Middle frontal gyrus (tissue), 1 donor: ENCODE data around the gene KAZN.

Experiments used
- DNase-seq: peaks from one replicate; pipeline ENCODE4 v3.0.0-alpha.2; 2015; ENCODE audit warnings: low spot score; ENCODE audit errors: extremely low spot score

KAZN gene

DNA sequence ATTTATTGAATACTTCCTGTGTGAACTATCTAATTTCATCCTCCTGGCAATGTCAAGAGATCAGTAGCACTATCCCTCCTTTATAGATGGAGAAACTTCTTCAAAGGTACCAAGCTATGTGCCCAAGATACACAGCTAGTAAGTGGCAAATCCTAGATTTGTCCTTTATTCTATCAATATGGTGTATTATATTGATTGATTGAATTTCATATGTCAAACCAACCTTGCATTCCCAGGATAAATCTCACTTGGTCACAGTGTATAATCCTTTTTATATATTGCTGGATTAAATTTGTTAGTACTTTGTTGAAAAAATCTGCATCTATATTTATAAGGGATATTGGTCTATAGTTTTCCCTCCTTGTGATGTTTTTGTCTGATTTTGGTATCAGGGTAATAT is 506.3 kb downstream of the KAZN start:
- no peak for DNase-seq

- no peak for DNase-seq
These were observed 508.1 kb downstream of the KAZN start for GRCh38 chr1:15106608-15107007.

GRCh38 chr1:15107058-15107687 is 508.7 kb downstream of the KAZN start:
- DNase-seq = no peak

GRCh38 chr1:15107911-15108310 is 509.4 kb downstream of the KAZN start:
- DNase-seq = no peak

GRCh38 chr1:15110128-15110866 is 511.8 kb downstream of the KAZN start:
- DNase-seq = no peak

- no peak for DNase-seq
These were observed 512.4 kb downstream of the KAZN start for GRCh38 chr1:15110867-15111230.

DNA sequence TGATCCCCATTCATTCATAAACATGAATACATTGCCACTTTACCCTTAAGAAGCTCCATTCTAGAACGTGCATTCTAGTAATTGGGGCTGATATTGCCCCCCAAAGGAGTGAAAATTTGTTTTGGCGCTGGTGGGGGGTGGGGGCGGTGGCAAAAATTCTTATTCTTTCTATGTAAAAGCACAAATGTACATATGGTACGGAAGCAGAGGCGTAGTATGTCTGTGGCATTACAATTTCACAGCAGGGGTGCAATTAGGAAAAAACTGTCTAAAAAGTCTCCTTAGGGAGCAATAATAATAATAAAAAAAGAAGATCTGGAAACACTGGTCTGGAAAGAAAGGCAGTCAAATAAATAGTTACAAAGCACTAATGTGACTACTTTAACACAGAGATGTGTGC is 514.7 kb downstream of the KAZN start:
- DNase-seq = no peak

GRCh38 chr1:15114884-15115283 is 516.4 kb downstream of the KAZN start:
- no peak for DNase-seq

DNA sequence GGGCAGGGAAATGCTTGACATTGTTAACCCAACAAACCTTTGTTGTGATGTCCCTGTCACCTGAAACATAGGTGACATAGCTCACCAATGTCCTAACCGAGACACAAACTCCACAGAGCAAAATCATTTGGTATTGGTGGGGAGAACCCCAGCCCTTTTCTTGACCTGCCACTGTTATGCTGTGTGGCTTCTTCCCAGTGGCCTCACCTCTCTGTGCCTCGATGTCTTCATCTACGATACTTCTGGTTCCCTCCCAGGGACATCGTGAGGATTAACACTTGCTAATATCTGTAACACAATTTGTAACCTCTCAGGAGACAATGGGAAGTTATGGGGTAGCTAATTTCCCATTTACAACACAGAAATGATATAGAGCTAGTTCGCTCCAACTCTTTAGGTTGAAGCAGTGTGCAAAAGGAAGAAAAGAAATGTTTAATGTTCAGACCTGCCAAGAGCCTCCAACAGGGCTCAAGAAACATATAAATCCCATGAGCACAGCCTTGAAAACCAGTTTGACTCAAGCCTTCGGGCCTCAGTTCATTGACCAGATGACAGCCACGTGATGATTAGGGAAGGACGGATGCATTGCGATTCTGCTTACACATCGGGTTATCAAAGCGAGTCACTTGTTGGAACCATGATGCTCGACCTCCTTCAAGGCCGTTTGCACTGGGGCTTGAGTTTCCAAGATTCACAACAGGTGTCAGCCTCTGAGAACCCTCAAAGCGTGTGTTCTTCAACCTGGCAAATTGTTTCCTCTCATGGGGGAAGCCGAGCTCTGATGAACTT is 517.3 kb downstream of the KAZN start:
- no peak for DNase-seq

GRCh38 chr1:15116966-15117365 is 518.5 kb downstream of the KAZN start:
- DNase-seq = no peak

- no peak for DNase-seq
These were observed 519.3 kb downstream of the KAZN start for GRCh38 chr1:15117671-15118325.

GRCh38 chr1:15118579-15118978 is 520.1 kb downstream of the KAZN start:
- no peak for DNase-seq

GRCh38 chr1:15120251-15120945 is 521.9 kb downstream of the KAZN start:
- DNase-seq = no peak

GRCh38 chr1:15122331-15122730 is 523.8 kb downstream of the KAZN start:
- no peak for DNase-seq

DNA sequence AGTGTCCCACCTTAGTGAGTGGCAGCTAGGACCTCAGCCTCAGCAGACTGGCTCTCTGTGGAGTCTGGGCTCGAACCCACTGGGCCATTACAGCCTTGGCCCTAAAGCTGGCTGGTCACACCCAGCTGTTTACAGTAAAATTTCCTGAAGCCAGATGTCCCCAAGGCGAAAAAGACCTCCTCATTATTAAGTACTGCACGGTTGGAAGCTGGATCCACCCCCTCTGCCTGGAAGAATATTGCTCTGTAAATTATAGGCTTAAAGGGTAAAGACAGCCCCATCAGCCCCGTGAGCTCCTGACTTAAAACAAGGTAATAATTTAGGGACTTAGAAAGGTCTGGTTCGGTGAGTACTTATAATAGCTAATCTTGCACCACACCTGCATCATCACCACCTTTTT is 524.8 kb downstream of the KAZN start:
- DNase-seq = no peak

DNA sequence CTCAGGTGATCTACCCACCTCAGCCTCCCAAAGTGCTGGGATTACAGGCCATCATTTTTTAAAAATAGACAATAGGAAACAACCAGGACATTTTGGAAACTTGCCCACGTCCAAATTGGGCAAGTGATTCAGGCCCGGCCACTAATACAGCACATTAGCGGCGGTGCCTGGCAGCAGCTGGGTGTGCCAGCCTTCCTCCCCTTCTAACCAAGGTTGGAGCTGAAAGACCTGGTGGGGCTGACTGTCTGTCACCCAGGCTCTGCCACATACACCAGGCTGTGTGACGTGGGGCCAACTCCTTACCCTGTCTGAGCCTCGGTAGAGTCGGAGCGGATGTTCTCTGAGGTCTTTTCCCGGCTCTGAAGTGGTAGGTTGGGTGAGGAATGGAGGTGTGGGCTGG is 525.4 kb downstream of the KAZN start:
- no peak for DNase-seq

DNA sequence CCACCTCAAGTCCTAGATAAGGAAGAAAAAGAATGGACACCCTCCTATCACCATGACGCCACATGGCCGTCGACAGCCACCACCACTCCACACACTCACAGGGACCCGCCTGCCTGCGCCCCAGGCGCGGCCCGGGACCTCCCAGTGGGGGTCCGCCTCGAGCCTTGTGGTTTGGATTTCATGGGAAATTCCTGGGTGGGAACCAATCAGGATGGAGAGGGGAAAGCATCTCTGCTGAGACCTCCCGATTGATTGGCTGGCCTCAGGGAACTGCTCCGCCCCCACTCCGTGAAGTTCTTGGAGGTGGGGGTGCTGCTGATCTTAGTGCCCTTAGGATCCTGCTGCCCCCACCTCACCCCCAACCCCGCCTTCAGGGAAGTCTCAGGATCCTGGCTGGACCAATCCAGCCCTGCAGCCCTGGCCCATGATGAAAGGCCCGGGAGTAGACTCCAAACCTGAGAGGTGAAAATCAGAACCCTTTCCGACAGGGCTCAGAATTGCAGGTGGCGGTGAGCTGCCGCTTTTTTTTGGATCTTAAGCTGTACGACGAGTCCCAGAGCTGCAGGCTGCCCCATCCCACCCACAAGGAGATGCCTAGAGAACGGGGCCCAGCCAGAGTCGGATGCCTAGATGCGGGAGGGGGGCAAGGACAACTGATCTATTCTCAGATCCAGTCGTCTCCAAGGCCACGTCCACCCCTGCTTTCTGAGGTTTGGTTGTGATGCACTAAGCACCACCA is 526.0 kb downstream of the KAZN start:
- DNase-seq = no peak

DNA sequence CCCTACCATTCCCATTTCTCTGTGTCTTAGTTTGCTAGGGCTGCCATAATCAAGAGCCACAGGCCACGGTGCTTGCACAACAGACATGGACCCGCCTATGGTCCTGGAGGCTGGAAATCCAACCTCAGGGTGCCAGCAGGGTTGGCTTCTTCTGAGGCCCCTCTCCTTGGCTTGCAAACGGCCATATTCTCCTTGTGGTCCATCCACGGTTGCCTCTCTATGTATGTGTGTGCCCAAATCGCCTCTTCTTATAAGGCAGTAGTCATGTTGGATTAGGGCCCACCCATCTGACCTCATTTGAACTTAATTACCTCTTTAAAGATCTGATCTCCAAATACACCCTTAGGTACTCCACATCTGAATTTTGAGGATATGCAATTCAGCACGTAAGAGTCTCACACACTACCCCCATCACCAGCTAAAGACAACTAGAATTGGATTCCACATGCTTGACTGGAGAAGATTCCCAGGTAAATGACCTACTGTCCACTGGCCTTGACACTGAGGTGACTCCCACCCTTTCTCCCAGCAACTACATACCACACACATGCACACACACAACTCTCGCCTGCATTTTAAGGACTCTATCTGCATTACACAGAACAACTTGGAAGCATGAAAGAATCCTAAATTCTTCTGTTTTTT is 526.7 kb downstream of the KAZN start:
- DNase-seq = no peak

- no peak for DNase-seq
These were observed 529.6 kb downstream of the KAZN start for GRCh38 chr1:15128077-15128476.
